A172 (cell line): ENCODE data around the gene ANO10. TPM values are rescaled to one million over a fixed set of nuclear protein-coding genes. Genes with fewer than 3 reads are reported as not detected.

Experiments
- DNase-seq: peaks from one replicate; pipeline ENCODE4 v3.0.0-alpha.2; 2015; ENCODE audit warnings: low spot score
- total RNA-seq: library from RNA; depleted of rRNA; stranded (reverse); fragments of >200 nt; shearing (Covaris generic); gene quantifications from 2 replicates; pipeline ENCODE4 v1.2.3, GENCODE V29; 2014

The ANO10 gene
- total RNA-seq, 1 experiment from 2014 or later, result 31.1 TPM

DNA sequence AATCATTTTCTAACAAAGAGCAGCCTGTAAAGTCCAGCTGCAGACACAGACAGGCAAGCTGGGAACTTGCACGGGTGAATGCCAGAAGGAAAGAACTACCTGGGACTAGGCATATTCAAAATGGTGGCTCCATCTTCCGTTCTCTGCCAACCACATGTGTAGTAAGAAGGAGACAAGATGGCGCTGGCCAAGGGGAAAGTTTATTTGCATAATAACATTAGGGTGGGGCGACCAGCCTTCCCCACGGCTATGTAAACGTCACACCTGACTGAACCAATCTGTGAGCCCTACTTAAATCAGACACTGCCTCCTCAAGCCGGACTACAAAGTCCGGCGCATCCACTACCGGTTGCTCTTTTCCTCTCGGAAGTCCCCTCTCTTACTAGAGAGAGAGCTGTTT is 204.7 kb downstream of the ANO10 start:
- no peak for DNase-seq

DNA sequence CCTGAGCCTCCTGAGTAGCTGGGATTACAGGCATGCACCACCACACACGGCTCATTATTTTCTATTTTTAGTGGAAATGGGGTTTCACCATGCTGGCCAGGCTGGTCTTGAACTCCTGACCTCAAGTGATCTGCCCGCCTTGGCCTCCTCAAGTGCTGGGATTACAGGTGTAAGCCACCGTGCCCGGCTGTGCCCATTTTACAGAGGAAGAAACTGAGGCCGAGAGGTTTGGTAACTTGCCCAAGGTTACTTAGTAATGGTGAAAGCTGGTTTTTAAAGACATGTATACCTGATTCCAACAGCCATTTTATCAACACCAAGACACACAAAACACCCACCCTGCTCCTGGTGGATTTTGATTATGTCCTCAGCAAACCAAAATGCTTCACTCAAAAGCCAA is 206.7 kb downstream of the ANO10 start:
- no peak for DNase-seq

DNA sequence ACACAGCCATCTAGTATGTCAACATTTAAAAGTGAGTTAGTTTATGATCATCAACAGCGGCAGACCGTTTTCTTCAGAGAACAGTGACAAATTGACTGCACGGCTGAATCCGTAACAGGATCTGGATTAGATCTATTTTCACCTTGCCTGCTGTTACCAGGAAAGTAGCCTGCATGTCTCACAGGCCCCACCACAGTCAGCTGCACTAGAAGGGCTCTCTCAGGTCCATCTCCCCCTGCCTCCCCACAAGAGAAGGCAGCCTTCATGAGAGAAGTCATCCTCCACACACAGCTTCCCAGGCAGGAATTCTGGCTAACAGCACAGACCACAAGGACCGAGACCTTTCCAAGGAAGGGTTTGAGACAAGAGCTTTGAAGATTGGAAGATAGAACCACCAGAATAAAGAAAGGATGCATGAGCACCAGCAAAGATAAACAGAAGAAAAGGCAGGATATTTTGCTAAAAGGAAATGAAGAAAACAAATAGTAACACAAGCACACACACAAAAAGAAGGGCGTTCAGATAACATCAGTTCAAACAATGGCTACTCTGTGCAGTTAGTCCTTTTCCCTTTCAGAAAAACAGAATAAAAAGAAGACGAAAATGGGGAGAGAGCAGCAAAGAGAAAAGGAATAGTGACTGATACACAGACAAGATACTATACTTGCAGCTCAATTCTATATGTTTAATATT is 208.0 kb downstream of the ANO10 start:
- no peak for DNase-seq

- no peak for DNase-seq
Measured at GRCh38 chr3:43411429-43411828, 210.4 kb downstream of the ANO10 start.

- DNase-seq, result no peak
Measured at GRCh38 chr3:43410592-43410991, 211.2 kb downstream of the ANO10 start.

DNA sequence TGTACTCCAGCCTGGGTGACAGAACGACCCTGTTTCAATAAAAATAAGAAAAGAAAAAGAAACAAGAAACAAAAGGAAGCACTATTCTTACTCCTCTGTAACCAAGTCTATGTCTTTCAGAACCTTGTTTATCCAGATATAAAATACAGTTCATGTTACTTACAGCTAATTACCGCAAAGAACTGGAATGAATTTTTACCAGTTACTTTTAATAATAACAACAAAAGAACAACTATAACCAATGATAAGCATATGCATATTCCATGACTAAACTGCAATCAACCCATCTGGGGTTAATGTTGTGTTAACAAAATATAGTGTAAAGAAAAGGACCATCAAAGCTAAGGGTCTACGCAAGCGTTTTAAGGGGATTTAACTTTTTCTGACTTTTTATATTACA is 212.3 kb downstream of the ANO10 start:
- DNase-seq, result no peak

DNA sequence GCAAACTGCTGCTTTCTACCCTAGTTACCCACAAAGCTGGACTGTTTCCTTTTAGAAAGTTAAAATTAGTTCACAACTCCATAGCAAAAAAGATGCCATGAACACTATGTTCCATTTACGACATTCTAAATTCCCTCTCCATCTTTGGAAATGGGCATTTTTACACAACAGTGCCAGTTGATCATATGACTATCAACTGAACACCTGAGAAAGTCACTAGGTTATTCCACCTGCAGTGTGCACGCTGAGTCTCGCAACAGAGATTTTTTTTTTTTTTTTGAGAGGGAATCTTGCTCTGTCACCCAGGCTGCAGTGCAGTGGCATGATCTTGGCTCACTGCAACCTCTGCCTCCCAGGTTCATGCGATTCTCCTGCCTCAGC is 215.2 kb downstream of the ANO10 start:
- DNase-seq, result no peak

- peak; percentile 84 for DNase-seq
Measured at GRCh38 chr3:43405888-43406642, 215.7 kb downstream of the ANO10 start.

DNA sequence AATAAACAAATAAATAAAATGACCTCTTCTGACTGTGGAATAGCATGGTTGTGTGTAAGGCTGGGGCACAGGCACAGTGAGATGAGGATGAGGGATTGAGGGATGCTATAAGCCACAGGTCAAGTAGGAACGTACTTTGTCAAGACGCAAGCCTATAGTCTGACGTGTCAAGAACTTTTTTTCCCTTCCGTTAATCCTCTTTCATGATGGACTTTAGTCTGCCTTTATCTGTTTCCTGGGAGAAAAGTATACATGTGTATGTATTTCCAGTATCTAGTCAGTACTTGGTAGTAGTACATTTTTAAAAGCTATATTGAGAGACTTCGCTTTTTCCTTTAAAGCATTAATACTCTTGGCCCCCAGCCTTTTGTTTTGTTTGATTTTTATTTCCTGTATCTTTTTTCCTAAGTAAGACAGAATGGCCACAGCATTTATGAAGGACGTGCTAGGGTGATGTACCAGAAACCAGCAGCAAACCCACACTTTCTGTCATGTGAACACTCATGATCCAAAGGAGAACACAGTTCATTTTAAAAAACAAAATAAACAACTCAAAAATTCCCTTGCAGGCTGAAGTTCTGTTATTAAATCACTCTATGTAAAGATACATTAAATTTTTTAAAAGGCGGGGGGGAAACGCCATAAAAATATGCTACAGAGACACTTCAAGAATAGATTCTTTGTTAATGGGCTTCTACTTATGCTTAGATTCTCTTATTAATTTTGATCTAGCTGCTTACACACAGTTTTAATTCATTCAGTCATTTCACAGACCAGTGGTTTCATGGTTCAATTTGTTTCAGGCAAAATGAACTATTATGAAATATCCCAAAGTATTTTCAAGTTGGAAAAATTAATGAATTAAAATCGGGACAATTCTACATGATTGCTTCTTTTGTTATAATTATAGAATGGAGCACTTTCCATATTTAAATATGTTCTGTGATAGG is 220.8 kb downstream of the ANO10 start:
- no peak for DNase-seq

- DNase-seq, result no peak
Measured at GRCh38 chr3:43400167-43400566, 221.6 kb downstream of the ANO10 start.

- DNase-seq, result no peak
Measured at GRCh38 chr3:43399034-43399433, 222.8 kb downstream of the ANO10 start.

- DNase-seq, result peak; percentile 22
Measured at GRCh38 chr3:43394041-43394554, 227.7 kb downstream of the ANO10 start.

DNA sequence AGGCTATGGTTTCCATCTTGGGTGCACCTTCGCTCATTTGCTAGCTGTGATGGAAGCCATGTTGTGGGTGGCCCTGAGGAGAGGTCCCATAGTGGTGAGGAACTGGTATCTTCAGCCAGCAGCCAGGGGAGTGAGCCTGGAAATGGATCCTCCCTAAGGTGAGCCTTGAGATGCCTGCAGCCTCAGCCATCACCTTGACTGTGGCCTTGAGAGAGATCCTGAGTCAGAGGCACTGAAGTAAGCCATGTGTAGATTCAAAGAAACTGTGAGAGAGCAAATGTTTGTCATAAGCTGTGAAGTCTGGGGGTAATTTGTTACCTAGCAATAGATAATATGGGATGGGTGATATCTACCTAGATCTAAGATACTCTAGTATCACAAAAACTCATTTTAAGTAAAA is 230.2 kb downstream of the ANO10 start:
- no peak for DNase-seq

- DNase-seq, result no peak
Measured at GRCh38 chr3:43390255-43390588, 231.6 kb downstream of the ANO10 start.

DNA sequence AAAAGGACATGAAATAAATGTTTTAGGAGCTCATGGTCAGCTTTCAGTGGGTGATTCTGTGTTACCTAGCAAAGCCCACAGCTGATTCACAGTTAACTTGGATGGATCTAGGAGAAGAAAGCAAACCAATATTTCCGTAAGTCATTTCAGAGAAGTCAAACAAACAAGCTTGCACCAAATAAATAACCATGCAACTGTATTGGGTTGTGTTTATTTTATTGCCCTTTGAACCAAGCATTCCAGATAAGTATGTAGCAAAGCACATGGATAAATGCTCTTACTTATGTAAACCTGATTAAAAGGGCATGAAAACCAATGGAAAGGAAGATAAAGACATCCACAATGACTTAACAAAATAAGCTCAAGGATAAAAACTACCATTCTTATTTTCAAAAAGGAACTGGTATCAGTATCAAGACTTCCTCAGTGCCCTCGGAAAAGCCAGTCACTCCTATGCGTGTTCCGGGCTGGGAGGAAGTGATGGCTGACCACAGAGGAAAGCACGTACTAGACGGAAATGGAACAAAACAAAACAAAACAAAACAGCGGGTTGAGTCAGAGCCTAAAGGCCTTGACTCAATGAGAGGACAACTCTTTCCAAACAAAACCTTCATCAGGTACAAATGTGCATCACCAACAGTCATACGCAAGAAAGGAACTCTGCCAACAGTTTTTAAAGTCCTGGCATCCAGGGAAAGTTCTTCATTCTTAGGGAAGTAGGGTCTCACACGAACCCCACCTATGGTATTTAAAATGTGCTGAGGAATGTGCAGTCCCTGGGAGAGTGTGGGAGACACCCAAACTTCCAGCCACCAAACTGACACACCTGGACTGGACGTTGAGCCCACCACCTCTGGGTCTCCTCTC is 232.2 kb downstream of the ANO10 start:
- peak; percentile 73 for DNase-seq

DNA sequence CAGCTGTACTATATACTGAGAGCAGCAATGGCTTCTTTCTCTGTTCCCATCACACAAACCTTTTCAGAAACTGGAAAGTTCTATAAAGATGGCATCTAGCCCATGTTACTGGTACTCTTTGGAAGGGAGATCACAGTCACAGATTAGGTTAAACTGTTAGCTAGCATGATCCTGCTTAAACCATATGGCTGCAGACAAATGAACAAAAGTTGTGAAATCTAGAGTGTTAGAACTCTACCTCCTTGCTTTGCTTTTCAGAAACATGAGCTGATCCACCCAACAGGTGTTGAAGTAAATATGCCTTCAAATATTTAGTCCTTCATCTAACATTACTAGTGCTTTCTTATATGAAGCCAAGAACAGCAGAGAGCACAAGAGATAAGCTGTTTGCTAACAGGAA is 232.9 kb downstream of the ANO10 start:
- DNase-seq, result no peak

DNA sequence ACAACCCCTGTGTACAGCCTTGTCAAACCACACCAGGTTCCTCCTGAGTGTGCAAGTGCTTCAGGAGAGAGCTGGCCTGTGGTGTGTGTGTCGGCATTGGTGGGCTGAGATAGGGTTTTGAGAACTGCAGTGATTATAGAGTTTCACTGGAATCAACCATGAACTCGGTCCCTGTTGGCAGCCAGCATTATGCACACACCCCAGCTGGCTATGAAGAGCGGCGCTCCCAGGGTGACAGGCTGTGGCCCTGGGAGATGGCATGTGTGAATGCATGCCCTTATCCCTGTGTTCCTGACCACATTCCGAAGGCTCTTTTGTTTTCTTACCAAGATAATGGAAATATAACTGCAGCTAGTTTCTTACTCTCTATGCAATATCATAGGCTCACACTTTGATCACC is 233.6 kb downstream of the ANO10 start:
- DNase-seq, result no peak

DNA sequence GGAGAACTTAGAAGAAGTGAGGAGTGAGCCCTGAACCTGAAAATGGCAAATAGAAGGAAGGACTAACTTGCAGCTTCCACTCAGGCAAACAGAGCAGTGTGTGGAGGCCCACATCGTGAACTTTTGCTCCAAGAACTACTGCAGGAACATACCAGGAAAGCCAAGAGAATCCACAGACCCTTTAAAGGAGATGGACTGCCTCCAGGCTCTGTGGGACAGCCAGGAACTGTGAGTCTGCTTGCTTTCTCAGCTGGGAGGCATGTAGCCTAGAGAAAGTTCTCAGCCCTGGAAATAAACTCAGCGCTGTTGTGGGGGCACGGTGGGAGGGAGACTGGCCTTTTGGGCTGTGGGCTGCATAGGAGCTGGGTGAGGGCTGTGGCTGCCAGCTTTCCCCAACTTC is 242.5 kb downstream of the ANO10 start:
- DNase-seq, result no peak

GRCh38 chr3:43378066-43378935 is 243.5 kb downstream of the ANO10 start:
- peak; percentile 18 for DNase-seq

DNA sequence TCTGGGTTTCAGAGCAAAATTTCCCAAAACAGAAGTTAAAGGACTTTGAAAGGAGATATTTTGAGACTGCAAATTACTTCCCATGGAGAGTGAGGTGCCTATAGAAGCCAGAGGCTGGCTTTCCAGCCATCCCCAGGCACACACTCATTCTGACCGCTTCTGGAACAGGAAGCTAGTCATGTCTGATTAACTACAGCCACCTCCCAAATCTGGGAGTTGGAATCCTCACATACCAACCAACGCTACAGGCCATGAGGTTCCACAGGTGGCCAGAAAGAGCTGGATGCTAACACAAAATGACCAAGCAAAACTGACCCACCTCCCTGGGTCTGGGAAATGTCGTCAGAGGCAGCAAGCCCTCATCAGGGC is 248.3 kb downstream of the ANO10 start:
- DNase-seq, result peak; percentile 4
